GM18873 (cell line): ENCODE data around the gene TTC7B.

Source experiments
- ATAC-seq: cut with Tn5 transposase; IDR thresholded peaks from one replicate; pipeline ENCODE4 v1.9.1; 2021; ENCODE audit warnings: mild to moderate bottlenecking, moderate library complexity, moderate number of reproducible peaks; ENCODE audit not compliant: unreplicated experiment, low FRiP score

Gene TTC7B

GRCh38 chr14:90508536-90509254 lies 307.5 kb downstream of the TTC7B start:
- ATAC-seq: no peak

- no peak for ATAC-seq
These were observed 308.2 kb downstream of the TTC7B start for GRCh38 chr14:90508036-90508435.

GRCh38 chr14:90507428-90507827 lies 308.8 kb downstream of the TTC7B start:
- ATAC-seq: no peak

- no peak for ATAC-seq
These were observed 309.5 kb downstream of the TTC7B start for GRCh38 chr14:90506748-90507147.

GRCh38 chr14:90505531-90505930 lies 310.7 kb downstream of the TTC7B start:
- no peak for ATAC-seq

GRCh38 chr14:90504643-90505042 lies 311.6 kb downstream of the TTC7B start:
- ATAC-seq: no peak

GRCh38 chr14:90503582-90503981 lies 312.6 kb downstream of the TTC7B start:
- ATAC-seq: no peak

GRCh38 chr14:90502760-90503159 lies 313.5 kb downstream of the TTC7B start:
- ATAC-seq: no peak

- ATAC-seq: no peak
These were observed 315.4 kb downstream of the TTC7B start for GRCh38 chr14:90500665-90501370.

- no peak for ATAC-seq
These were observed 316.1 kb downstream of the TTC7B start for GRCh38 chr14:90499908-90500664.

GRCh38 chr14:90499121-90499520 lies 317.1 kb downstream of the TTC7B start:
- ATAC-seq: no peak

GRCh38 chr14:90498198-90498597 lies 318.0 kb downstream of the TTC7B start:
- no peak for ATAC-seq

GRCh38 chr14:90496379-90496778 lies 319.9 kb downstream of the TTC7B start:
- ATAC-seq: no peak

- no peak for ATAC-seq
These were observed 320.6 kb downstream of the TTC7B start for GRCh38 chr14:90495357-90496276.

GRCh38 chr14:90491911-90492531 lies 324.2 kb downstream of the TTC7B start:
- no peak for ATAC-seq

- ATAC-seq: no peak
These were observed 324.9 kb downstream of the TTC7B start for GRCh38 chr14:90491221-90491885.

GRCh38 chr14:90490720-90491050 lies 325.5 kb downstream of the TTC7B start:
- no peak for ATAC-seq

GRCh38 chr14:90489916-90490719 lies 326.1 kb downstream of the TTC7B start:
- no peak for ATAC-seq

GRCh38 chr14:90489306-90489705 lies 326.9 kb downstream of the TTC7B start:
- ATAC-seq: no peak
